Measurements from ENCODE around the gene NUMB. TPM values are rescaled to one million over a fixed set of nuclear protein-coding genes. Genes with fewer than 3 reads are reported as not detected.

The NUMB gene
- total RNA-seq, 2 experiments from 2014 or later = 27.9 to 31.5 TPM

GRCh38 chr14:73230051-73230450 lies 228.3 kb downstream of the NUMB start:
- Histone ChIP-seq H3K4me3 (ENCODE audit: low read length) (no peak overlapping the region), H3K27ac (ENCODE audit: low read depth in 1 of 2, low read length in 2 of 2) (no peak overlapping the region), H3K4me1 (ENCODE audit: insufficient read depth, low read length) (no peaks in the 10 kb centered on the region), H3K9me3 (ENCODE audit: control insufficient read depth in 1 of 2, insufficient read depth in 1 of 2, low read length in 2 of 2) (no peaks in the 10 kb centered on the region), H3K27me3 (ENCODE audit: control insufficient read depth in 1 of 2, insufficient read depth in 2 of 2, low read length in 2 of 2) (peaks cover 15 to 19% of the 10 kb centered on the region in 2 experiments), H3K36me3 (ENCODE audit: insufficient read depth, low read length) (peaks cover 7% of the 10 kb centered on the region)
- Mint-ChIP-seq H3K4me1 (ENCODE audit: low read depth) (no peaks in the 10 kb centered on the region), H3K4me3 (no peak overlapping the region), H3K27me3 (peaks cover 16% of the 10 kb centered on the region), H3K9me3 (no peaks in the 10 kb centered on the region), H3K36me3 (ENCODE audit: low read depth) (peaks cover 11% of the 10 kb centered on the region), H3K27ac (no peak overlapping the region)
- ATAC-seq (ENCODE audit: poor library complexity) = no peak
- DNase-seq = no peak
- intact Hi-C loops (cut with DNase I, micrococcal nuclease) = no loop called here
- TF ChIP-seq, protein P1, sequence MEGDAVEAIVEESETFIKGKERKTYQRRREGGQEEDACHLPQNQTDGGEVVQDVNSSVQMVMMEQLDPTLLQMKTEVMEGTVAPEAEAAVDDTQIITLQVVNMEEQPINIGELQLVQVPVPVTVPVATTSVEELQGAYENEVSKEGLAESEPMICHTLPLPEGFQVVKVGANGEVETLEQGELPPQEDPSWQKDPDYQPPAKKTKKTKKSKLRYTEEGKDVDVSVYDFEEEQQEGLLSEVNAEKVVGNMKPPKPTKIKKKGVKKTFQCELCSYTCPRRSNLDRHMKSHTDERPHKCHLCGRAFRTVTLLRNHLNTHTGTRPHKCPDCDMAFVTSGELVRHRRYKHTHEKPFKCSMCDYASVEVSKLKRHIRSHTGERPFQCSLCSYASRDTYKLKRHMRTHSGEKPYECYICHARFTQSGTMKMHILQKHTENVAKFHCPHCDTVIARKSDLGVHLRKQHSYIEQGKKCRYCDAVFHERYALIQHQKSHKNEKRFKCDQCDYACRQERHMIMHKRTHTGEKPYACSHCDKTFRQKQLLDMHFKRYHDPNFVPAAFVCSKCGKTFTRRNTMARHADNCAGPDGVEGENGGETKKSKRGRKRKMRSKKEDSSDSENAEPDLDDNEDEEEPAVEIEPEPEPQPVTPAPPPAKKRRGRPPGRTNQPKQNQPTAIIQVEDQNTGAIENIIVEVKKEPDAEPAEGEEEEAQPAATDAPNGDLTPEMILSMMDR (IDR thresholded peaks at IDR 0.05) = no peak
- CTCF ChIA-PET = interaction anchor here (0.5 kb wide), 1 partner anchor 244 kb away, joined by 3 read pairs; no protein-coding TSS in a partner anchor
- POLR2A ChIA-PET = no interaction called here

- Histone ChIP-seq H3K36me3 (ENCODE audit: insufficient read depth, low read length) (peaks cover 7% of the 10 kb centered on the region), H3K9me3 (ENCODE audit: control insufficient read depth in 1 of 2, insufficient read depth in 1 of 2, low read length in 2 of 2) (no peaks in the 10 kb centered on the region), H3K4me3 (ENCODE audit: low read length) (no peak overlapping the region), H3K4me1 (ENCODE audit: insufficient read depth, low read length) (no peaks in the 10 kb centered on the region), H3K27me3 (ENCODE audit: control insufficient read depth in 1 of 2, insufficient read depth in 2 of 2, low read length in 2 of 2) (peaks cover 2 to 3% of the 10 kb centered on the region in 2 experiments), H3K27ac (ENCODE audit: low read depth in 1 of 2, low read length in 2 of 2) (no peak overlapping the region)
- ChIA-PET CTCF (no interaction called here), POLR2A (no interaction called here)
- no peaks in the 10 kb centered on the region for H3K9me3 Mint-ChIP-seq
- DNase-seq = no peak
- H3K27me3 Mint-ChIP-seq = no peaks in the 10 kb centered on the region
- TF ChIP-seq, protein P1 (IDR thresholded peaks at IDR 0.05) = no peak
- no peak overlapping the region for H3K4me3 Mint-ChIP-seq
- peaks cover 24% of the 10 kb centered on the region for H3K36me3 Mint-ChIP-seq (ENCODE audit: low read depth)
- intact Hi-C loops (cut with DNase I, micrococcal nuclease) = no loop called here
- ATAC-seq (ENCODE audit: poor library complexity) = no peak
- H3K27ac Mint-ChIP-seq = no peak overlapping the region
- H3K4me1 Mint-ChIP-seq (ENCODE audit: low read depth) = no peaks in the 10 kb centered on the region
Observed at GRCh38 chr14:73227812-73228781, 230.2 kb downstream of the NUMB start.

GRCh38 chr14:73225496-73225895 lies 232.8 kb downstream of the NUMB start:
- no peak overlapping the region for H3K27ac ChIP-seq (ENCODE audit: low read depth in 1 of 2, low read length in 2 of 2)
- Mint-ChIP-seq H3K9me3 (no peaks in the 10 kb centered on the region), H3K27me3 (no peaks in the 10 kb centered on the region), H3K4me3 (no peak overlapping the region), H3K36me3 (ENCODE audit: low read depth) (peaks cover 50% of the 10 kb centered on the region), H3K4me1 (ENCODE audit: low read depth) (peaks cover 4% of the 10 kb centered on the region), H3K27ac (no peak overlapping the region)
- CTCF ChIA-PET = no interaction called here
- ATAC-seq (ENCODE audit: poor library complexity) = no peak
- H3K4me3 ChIP-seq (ENCODE audit: low read length) = no peak overlapping the region
- POLR2A ChIA-PET = interaction anchor here (0.6 kb wide), 1 partner anchor 19 kb away, joined by 3 read pairs; no protein-coding TSS in a partner anchor
- DNase-seq = no peak
- intact Hi-C loops (cut with DNase I, micrococcal nuclease) = no loop called here
- no peaks in the 10 kb centered on the region for H3K27me3 ChIP-seq (ENCODE audit: control insufficient read depth in 1 of 2, insufficient read depth in 2 of 2, low read length in 2 of 2)
- peaks cover 22% of the 10 kb centered on the region for H3K36me3 ChIP-seq (ENCODE audit: insufficient read depth, low read length)
- H3K9me3 ChIP-seq (ENCODE audit: control insufficient read depth in 1 of 2, insufficient read depth in 1 of 2, low read length in 2 of 2) = no peaks in the 10 kb centered on the region
- TF ChIP-seq, protein P1 (IDR thresholded peaks at IDR 0.05) = no peak
- no peaks in the 10 kb centered on the region for H3K4me1 ChIP-seq (ENCODE audit: insufficient read depth, low read length)

Other genes with a start within 250 kb of the NUMB start
- gene PAPLN, start 221.0 kb downstream of the NUMB start, total RNA-seq = under 1 TPM; 0.05 to 0.14 TPM
- 10 to 100 TPM; 26.7 to 28.5 TPM for gene RIOX1, start 32.4 kb upstream of the NUMB start, total RNA-seq
- 1 to 10 TPM; 2.9 to 3.7 TPM for gene ACOT1, start 78.6 kb upstream of the NUMB start, total RNA-seq
- gene HEATR4, start 100.4 kb upstream of the NUMB start, total RNA-seq = not detected
- gene ACOT2, start 110.7 kb upstream of the NUMB start, total RNA-seq = 10 to 100 TPM; 16.1 to 17.6 TPM
- 1 to 10 TPM; 1.0 to 1.2 TPM for gene ACOT4, start 133.3 kb upstream of the NUMB start, total RNA-seq
- not detected for gene ACOT6, start 154.0 kb upstream of the NUMB start, total RNA-seq
- gene DNAL1, start 186.4 kb upstream of the NUMB start, total RNA-seq = 1 to 10 TPM; 2.9 to 3.7 TPM

Data from CD4-positive, alpha-beta T cell (primary cell).